ENCODE data around the gene IL36A.

DNA sequence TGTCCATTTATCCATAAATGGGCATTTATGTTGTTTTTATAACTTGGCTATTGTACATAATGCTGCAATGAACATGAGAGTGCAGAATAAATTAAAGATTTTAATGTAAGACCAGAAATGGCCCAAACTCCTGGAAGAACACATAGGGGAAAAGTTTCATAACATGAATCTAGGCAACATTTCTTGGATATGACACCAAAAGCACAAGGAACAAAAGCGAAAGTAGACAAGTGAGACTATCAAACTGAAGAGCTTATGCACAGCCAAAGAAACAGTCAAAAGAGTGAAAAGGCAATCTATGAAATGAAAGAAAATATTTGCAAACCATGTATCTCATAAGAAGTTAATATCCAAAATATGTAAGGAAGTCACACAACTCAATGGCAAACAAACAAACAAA is 5.8 kb downstream of the IL36A start:
- TF ChIP-seq, protein P1, sequence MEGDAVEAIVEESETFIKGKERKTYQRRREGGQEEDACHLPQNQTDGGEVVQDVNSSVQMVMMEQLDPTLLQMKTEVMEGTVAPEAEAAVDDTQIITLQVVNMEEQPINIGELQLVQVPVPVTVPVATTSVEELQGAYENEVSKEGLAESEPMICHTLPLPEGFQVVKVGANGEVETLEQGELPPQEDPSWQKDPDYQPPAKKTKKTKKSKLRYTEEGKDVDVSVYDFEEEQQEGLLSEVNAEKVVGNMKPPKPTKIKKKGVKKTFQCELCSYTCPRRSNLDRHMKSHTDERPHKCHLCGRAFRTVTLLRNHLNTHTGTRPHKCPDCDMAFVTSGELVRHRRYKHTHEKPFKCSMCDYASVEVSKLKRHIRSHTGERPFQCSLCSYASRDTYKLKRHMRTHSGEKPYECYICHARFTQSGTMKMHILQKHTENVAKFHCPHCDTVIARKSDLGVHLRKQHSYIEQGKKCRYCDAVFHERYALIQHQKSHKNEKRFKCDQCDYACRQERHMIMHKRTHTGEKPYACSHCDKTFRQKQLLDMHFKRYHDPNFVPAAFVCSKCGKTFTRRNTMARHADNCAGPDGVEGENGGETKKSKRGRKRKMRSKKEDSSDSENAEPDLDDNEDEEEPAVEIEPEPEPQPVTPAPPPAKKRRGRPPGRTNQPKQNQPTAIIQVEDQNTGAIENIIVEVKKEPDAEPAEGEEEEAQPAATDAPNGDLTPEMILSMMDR (optimal IDR thresholded peaks at IDR 0.05 in 1 of 3, IDR thresholded peaks at IDR 0.05 in 1 of 3, conservative IDR thresholded peaks at IDR 0.05 in 1 of 3; ENCODE audit: extremely low read depth in 1 of 3, insufficient read depth in 2 of 3, low read length in 3 of 3), result no peak
- no peak for TF ChIP-seq EZH2 (IDR thresholded peaks at IDR 0.05; ENCODE audit: low read length)
